K562 (cell line): ENCODE results near the gene TMEM53. TPM values are rescaled to one million over a fixed set of nuclear protein-coding genes. Genes with fewer than 3 reads are reported as not detected.

Experiments used
- ATAC-seq: fragments of 200-7000 bp; cut with Tn5 transposase; 3 replicates; pipeline ENCODE4 v1.9.1; 2020; ENCODE audit warnings: moderate library complexity
- BruUV-seq: library from RNA; stranded (reverse); fragments of 400-500 nt; replicated peaks from 2 replicates; lab custom pipeline; 2021; lab: Mats Ljungman, UMichigan
- CTCF ChIA-PET: fragments of 300-600 bp; formaldehyde crosslinking; extraction: SDS; loops from one replicate; lab custom pipeline; 2021; ENCODE audit warnings: low intra/inter-chr PET ratio; lab: Yijun Ruan, JAX
- POLR2A ChIA-PET: fragments of 300-600, 350-650 bp; sonication (Branson Sonifier 250); formaldehyde crosslinking; extraction: SDS; loops from one replicate; lab custom pipeline; 2021; ENCODE audit warnings: antibody characterized with exemption, inconsistent platforms; lab: Yijun Ruan, JAX
- DNase-seq, 4 experiments: peaks; one replicate each; pipeline versions ENCODE4 v3.0.0 to v3.0.0-alpha.2; 2011 to 2018; ENCODE audit warnings: low spot score in 3 of 4, mixed read lengths in 3 of 4; ENCODE audit errors: extremely low read depth in 1 of 4
- FAIRE-seq: peaks from 2 replicates; lab custom pipeline; 2011; peaks lifted over from hg19 to GRCh38; lab: Jason Lieb, UNC
- H2AFZ ChIP-seq: 2 replicates; pipeline ENCODE4 v1.6.0; 2011; ENCODE audit warnings: low read depth, low read length, control low read depth, inconsistent platforms
- H3K27ac ChIP-seq: fragments of 200-600 bp; 3 replicates; pipeline ENCODE4 v1.8.0; 2011; ENCODE audit warnings: low read depth, mild to moderate bottlenecking, control low read depth, inconsistent platforms, low read length, moderate library complexity, mixed read lengths; ENCODE audit errors: extremely low read depth
- H3K27me3 ChIP-seq, 2 experiments: fragments of 300-600 bp in 1 of 2; 2 replicates in 1 of 2; 3 replicates in 1 of 2; pipeline versions ENCODE4 v1.6.0 to v1.8.0; 2011; ENCODE audit warnings: inconsistent platforms in 2 of 2, low read length in 2 of 2, mild to moderate bottlenecking in 1 of 2, mixed read lengths in 1 of 2, moderate library complexity in 1 of 2; ENCODE audit not compliant: control insufficient read depth in 2 of 2, insufficient read depth in 2 of 2
- H3K36me3 ChIP-seq: fragments of 300-600 bp; 3 replicates; pipeline ENCODE4 v1.8.0; 2011; ENCODE audit warnings: mild to moderate bottlenecking, low read length, inconsistent platforms; ENCODE audit not compliant: control insufficient read depth, insufficient read depth
- H3K4me1 ChIP-seq, 2 experiments: fragments of 200-600 bp in 1 of 2; replicated peaks in 1 of 2; 2 replicates in 1 of 2; 3 replicates in 1 of 2; pipeline versions ENCODE4 v1.5.1 to v1.8.0; 2011; ENCODE audit warnings: inconsistent platforms in 2 of 2, low read length in 2 of 2, mild to moderate bottlenecking in 1 of 2, mixed read lengths in 1 of 2, moderate library complexity in 1 of 2; ENCODE audit not compliant: control insufficient read depth in 2 of 2, insufficient read depth in 2 of 2
- H3K4me2 ChIP-seq: 2 replicates; pipeline ENCODE4 v1.6.1; 2011; ENCODE audit warnings: low read length, control low read depth, inconsistent platforms, mixed read lengths; ENCODE audit not compliant: insufficient read depth
- H3K4me3 ChIP-seq: fragments of 200-600 bp; sonication (generic), shearing (Covaris generic); 2 replicates; pipeline ENCODE4 v1.5.1; 2016; ENCODE audit warnings: control low read depth, inconsistent platforms
- H3K79me2 ChIP-seq: fragments of 200-600 bp; 3 replicates; pipeline ENCODE4 v1.8.0; 2011; ENCODE audit warnings: low read length, inconsistent platforms; ENCODE audit not compliant: control insufficient read depth, insufficient read depth
- H3K9ac ChIP-seq, 2 experiments: 2 replicates each; pipeline versions ENCODE4 v1.6.0 to v1.6.1; 2011; ENCODE audit warnings: low read depth in 2 of 2, low read length in 2 of 2, control low read depth in 1 of 2, inconsistent platforms in 1 of 2, mild to moderate bottlenecking in 1 of 2, mixed read lengths in 1 of 2; ENCODE audit not compliant: insufficient read depth in 1 of 2
- H3K9me1 ChIP-seq: one replicate; pipeline ENCODE4 v1.6.0; 2011; ENCODE audit warnings: inconsistent platforms, mild to moderate bottlenecking, low read length, moderate library complexity; ENCODE audit not compliant: control insufficient read depth, insufficient read depth
- H3K9me3 ChIP-seq: replicated peaks from 2 replicates; pipeline ENCODE4 v1.5.1; 2011; ENCODE audit warnings: low read depth, low read length, inconsistent platforms; ENCODE audit not compliant: control insufficient read depth, insufficient read depth
- H4K20me1 ChIP-seq: replicated peaks from 2 replicates; pipeline ENCODE4 v1.6.1; 2011; ENCODE audit warnings: low read length, inconsistent platforms, mixed read lengths; ENCODE audit not compliant: control insufficient read depth, insufficient read depth
- CCAR2 ChIP-seq: fragments of 200-400 bp; formaldehyde crosslinking; IDR thresholded peaks from 2 replicates; pipeline ENCODE4 v1.6.1; 2017; ENCODE audit warnings: mild to moderate bottlenecking, low read depth, low read length
- DIDO1 ChIP-seq: fragments of 450-650 bp; IDR thresholded peaks from 2 replicates; pipeline ENCODE4 v1.6.1; 2016; ENCODE audit warnings: low read depth, missing biosample characterization, missing genetic modification characterization
- KAT7 ChIP-seq: sonication (generic); formaldehyde crosslinking; IDR thresholded peaks from 2 replicates; pipeline ENCODE4 v1.8.0; 2022; ENCODE audit warnings: missing genetic modification reagents, mild to moderate bottlenecking, borderline replicate concordance
- MYBL2 ChIP-seq, 2 experiments: fragments of 450-650 bp in 1 of 2; sonication (generic) in 1 of 2; formaldehyde crosslinking in 1 of 2; IDR thresholded peaks; 2 replicates each; pipeline versions ENCODE4 v1.6.1 to v1.8.1; 2017 to 2022; ENCODE audit warnings: borderline replicate concordance in 1 of 2, inconsistent platforms in 1 of 2, low read depth in 1 of 2, mild to moderate bottlenecking in 1 of 2, missing genetic modification reagents in 1 of 2, moderate library complexity in 1 of 2
- NFE2 ChIP-seq: IDR thresholded peaks from 2 replicates; pipeline ENCODE4 v1.6.1; 2014; ENCODE audit warnings: antibody characterized with exemption, low read depth
- RB1 ChIP-seq: fragments of 450-650 bp; IDR thresholded peaks from 2 replicates; pipeline ENCODE4 v1.6.1; 2017; ENCODE audit warnings: low read depth, mild to moderate bottlenecking
- SPI1 ChIP-seq: IDR thresholded peaks from 2 replicates; pipeline ENCODE4 v1.6.1; 2011; ENCODE audit warnings: low read depth, low read length, control low read depth, borderline replicate concordance
- STAG1 ChIP-seq: sonication (generic); formaldehyde crosslinking; IDR thresholded peaks from 2 replicates; pipeline ENCODE4 v1.5.0; 2020; ENCODE audit warnings: missing genetic modification reagents, borderline replicate concordance
- TAF1 ChIP-seq: IDR thresholded peaks from 2 replicates; pipeline ENCODE4 v1.6.1; 2011; ENCODE audit warnings: mild to moderate bottlenecking, low read length, moderate library complexity; ENCODE audit not compliant: insufficient read depth, control insufficient read depth, severe bottlenecking; ENCODE audit errors: extremely low read depth
- TCF7 ChIP-seq: sonication (generic); IDR thresholded peaks from 2 replicates; pipeline ENCODE4 v1.6.1; 2016; ENCODE audit warnings: antibody characterized with exemption, borderline replicate concordance
- TEAD4 ChIP-seq, 2 experiments: sonication (generic) in 1 of 2; formaldehyde crosslinking in 1 of 2; IDR thresholded peaks; 2 replicates each; pipeline versions ENCODE4 v1.6.1 to v1.8.0; 2012 to 2022; ENCODE audit warnings: borderline replicate concordance in 1 of 2, inconsistent platforms in 1 of 2, low read length in 1 of 2, mild to moderate bottlenecking in 1 of 2, missing genetic modification reagents in 1 of 2
- TRIM24 ChIP-seq, 2 experiments: fragments of 450-650 bp; IDR thresholded peaks; 2 replicates each; pipeline ENCODE4 v1.6.1; 2016
- XRCC5 ChIP-seq: fragments of 200-400 bp; formaldehyde crosslinking; IDR thresholded peaks from 2 replicates; pipeline ENCODE4 v1.6.1; 2017; ENCODE audit warnings: low read depth, mild to moderate bottlenecking, low read length
- ZEB2 ChIP-seq: fragments of 450-650 bp; IDR thresholded peaks from 2 replicates; pipeline ENCODE4 v1.6.1; 2016
- ZNF239 ChIP-seq: fragments of 250-450 bp; sonication (Bioruptor Pico); IDR thresholded peaks from 2 replicates; pipeline ENCODE4 v1.4.0; 2020; ENCODE audit warnings: mild to moderate bottlenecking
- ZNF830 ChIP-seq: fragments of 250-450 bp; sonication (Bioruptor Pico); IDR thresholded peaks from 2 replicates; pipeline ENCODE4 v1.5.0; 2021; ENCODE audit warnings: mild to moderate bottlenecking
- ZSCAN32 ChIP-seq: fragments of 450-650 bp; formaldehyde crosslinking; IDR thresholded peaks from 2 replicates; pipeline ENCODE4 v1.4.0; 2020; ENCODE audit warnings: mild to moderate bottlenecking, moderate library complexity
- WGBS: fragments of 100-300 bp; shearing (Covaris generic); methylation state at CpG from one replicate; pipeline ENCODE4 v1.1.6; 2016; ENCODE audit warnings: low coverage, mixed read lengths; ENCODE audit not compliant: insufficient coverage; ENCODE audit errors: missing lambda C conversion rate; 5-methylcytosine and 5-hydroxymethylcytosine counted together
- in situ Hi-C: fragments of 300-500 bp; cut with MboI; formaldehyde crosslinking; loops from 4 replicates; pipeline ENCODE4 v1.15.0; 2018; ENCODE audit warnings: inconsistent platforms, mixed read lengths
- intact Hi-C: fragments of 100-400 bp; cut with micrococcal nuclease; formaldehyde crosslinking; loops from 2 replicates; pipeline ENCODE4 v1.14.2; 2022
- polyA plus RNA-seq, 8 experiments: library from polyadenylated mRNA; depleted of rRNA in 4 of 8; stranded (reverse) in 5 of 8; unstranded in 3 of 8; fragments of >200 nt; fragmentation: Nextera tagmentation in 2 of 8; fragmentation: Illumina TruSeq in 1 of 8; extraction: Ambion mirVana in 2 of 8; extraction: Trizol in 1 of 8; gene quantifications; 2 replicates each; pipeline versions ENCODE4 v1.2.1 to v1.2.3, GENCODE V29; 2011 to 2014; ENCODE audit warnings: inconsistent platforms in 1 of 8, missing spikeins in 1 of 8
- total RNA-seq, 7 experiments: library from RNA; depleted of rRNA in 6 of 7; stranded (reverse); fragments of >200 nt in 6 of 7; fragmentation: Illumina TruSeq in 2 of 7; extraction: Trizol in 2 of 7; gene quantifications; 2 replicates each; pipeline versions ENCODE4 v1.2.1 to v1.2.3, GENCODE V29; 2011 to 2021; ENCODE audit warnings: low replicate concordance in 1 of 7
- TF ChIP-seq, protein P1 (sequence below): fragments of 200-400 bp; formaldehyde crosslinking; IDR thresholded peaks from 2 replicates; pipeline ENCODE4 v1.6.1; 2017; ENCODE audit warnings: mild to moderate bottlenecking, low read depth, low read length, moderate library complexity

Gene TMEM53
- total and polyA plus RNA-seq, 9 of the 15 experiments (the other 6 are each of a cell fraction or from before 2014, with no cell fraction given), result 0.23 to 3.7 (median 2.0) TPM

DNA sequence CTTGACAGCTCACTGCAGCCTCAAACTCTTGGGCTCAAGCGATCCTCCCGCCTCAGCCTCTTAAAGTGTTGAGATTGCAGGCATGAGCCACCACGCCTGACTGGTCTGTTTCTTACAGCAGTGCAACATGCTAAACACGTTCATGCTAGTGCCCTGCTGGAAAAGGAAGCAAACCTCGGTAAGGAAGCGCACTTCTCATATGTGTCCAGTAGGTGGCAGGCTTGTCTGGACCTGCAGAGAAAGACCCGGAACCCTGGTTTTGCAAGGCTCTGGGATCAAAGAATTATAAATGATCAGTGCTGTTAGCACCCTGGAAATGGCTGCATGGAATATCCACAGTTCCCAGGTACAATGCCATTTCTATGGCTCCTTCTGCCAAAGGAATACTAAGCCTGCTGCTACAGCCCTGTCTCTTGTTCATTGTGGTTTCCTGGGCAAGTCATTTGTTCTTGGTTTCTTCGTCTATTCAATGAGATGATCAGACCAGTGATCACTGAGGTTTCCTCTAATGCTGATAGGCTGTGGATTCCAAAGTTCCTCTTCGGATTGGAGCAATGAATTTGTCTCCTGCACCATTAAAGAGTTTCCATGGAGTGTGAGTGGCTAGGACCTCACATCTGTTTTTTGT is 40.8 kb upstream of the TMEM53 start (continued):
- peak; percentile 57; the same call in 1 of the 2 replicates for TF ChIP-seq RB1
- peak; percentile 60 for TF ChIP-seq SPI1
- TF ChIP-seq TRIM24 (IDR thresholded peaks at IDR 0.05), result no peak
- TF ChIP-seq XRCC5, result peak; percentile 71
- peak; percentile 84 for TF ChIP-seq STAG1

DNA sequence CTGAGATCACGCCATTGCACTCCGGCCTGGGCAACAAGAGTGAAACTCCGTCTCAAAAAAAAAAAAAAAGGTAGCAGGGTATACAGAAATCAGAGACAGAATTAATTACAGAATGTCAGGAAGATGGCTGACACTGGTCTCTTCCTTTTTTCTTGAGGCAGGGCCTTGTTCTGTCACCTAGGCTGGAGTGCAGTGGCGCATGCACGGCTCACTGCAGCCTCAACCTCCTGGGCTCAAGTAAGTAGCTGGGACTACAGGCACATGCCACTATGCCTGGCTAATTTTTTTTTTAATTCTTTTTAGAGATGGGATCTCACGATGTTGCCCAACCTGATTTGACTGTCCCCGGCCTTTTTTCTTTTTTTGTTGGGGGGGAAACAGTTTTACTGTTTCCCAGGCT is 40.3 kb upstream of the TMEM53 start:
- H4K20me1 ChIP-seq, result 0 out of 2 replicates have a peak, but pooled peaks cover 3% of the 10 kb centered on the region
- no peak for TF ChIP-seq ZNF239
- TF ChIP-seq ZEB2, result no peak
- no peak for TF ChIP-seq TCF7
- no peak for TF ChIP-seq TAF1
- no peak for TF ChIP-seq KAT7 (CRISPR knock-in tag)
- TF ChIP-seq ZSCAN32 (CRISPR knock-in tag), result no peak
- no peak for TF ChIP-seq TEAD4 (IDR thresholded peaks at IDR 0.05; ENCODE audit: low read length)
- TF ChIP-seq TEAD4 (CRISPR knock-in tag; IDR thresholded peaks at IDR 0.05; ENCODE audit: borderline replicate concordance), result no peak
- TF ChIP-seq NFE2, result no peak
- TF ChIP-seq CCAR2, result no peak
- TF ChIP-seq MYBL2 (IDR thresholded peaks at IDR 0.05; ENCODE audit: low read depth), result no peak
- no peak for TF ChIP-seq MYBL2 (CRISPR knock-in tag; IDR thresholded peaks at IDR 0.05; ENCODE audit: borderline replicate concordance)
- TF ChIP-seq, protein P1, sequence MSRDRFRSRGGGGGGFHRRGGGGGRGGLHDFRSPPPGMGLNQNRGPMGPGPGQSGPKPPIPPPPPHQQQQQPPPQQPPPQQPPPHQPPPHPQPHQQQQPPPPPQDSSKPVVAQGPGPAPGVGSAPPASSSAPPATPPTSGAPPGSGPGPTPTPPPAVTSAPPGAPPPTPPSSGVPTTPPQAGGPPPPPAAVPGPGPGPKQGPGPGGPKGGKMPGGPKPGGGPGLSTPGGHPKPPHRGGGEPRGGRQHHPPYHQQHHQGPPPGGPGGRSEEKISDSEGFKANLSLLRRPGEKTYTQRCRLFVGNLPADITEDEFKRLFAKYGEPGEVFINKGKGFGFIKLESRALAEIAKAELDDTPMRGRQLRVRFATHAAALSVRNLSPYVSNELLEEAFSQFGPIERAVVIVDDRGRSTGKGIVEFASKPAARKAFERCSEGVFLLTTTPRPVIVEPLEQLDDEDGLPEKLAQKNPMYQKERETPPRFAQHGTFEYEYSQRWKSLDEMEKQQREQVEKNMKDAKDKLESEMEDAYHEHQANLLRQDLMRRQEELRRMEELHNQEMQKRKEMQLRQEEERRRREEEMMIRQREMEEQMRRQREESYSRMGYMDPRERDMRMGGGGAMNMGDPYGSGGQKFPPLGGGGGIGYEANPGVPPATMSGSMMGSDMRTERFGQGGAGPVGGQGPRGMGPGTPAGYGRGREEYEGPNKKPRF, result no peak
- TF ChIP-seq DIDO1 (tag), result no peak
- no peak for TF ChIP-seq ZNF830 (CRISPR knock-in tag)

More for the DNA sequence above, 40.3 kb upstream of the TMEM53 start:
- Histone ChIP-seq H3K9me3 (no peaks in the 10 kb centered on the region), H3K9ac (peak overlapping the region in 1 of 2 experiments; percentile 57; a peak in 1 of 4 replicates), H3K4me3 (no peak overlapping the region), H3K27ac (no peak overlapping the region), H3K4me1 (peaks cover 0 to 5% of the 10 kb centered on the region in 2 experiments; a peak in 2 of 5 replicates), H2AFZ (peak overlapping the region; percentile 87), H3K36me3 (no peaks in the 10 kb centered on the region), H3K4me2 (no peak overlapping the region), H3K27me3 (peaks cover 23 to 25% of the 10 kb centered on the region in 2 experiments), H3K79me2 (no peaks in the 10 kb centered on the region), H3K9me1 (no peaks in the 10 kb centered on the region)
- DNase-seq, result no peak
- ATAC-seq, result no peak
- BruUV-seq, result no TSS peak
- WGBS, result 73% methylated on average over 7 of the region's 7 CpGs
- CTCF ChIA-PET, result no interaction called here
- intact Hi-C loops (no loop called here), in situ Hi-C loops (no loop called here)
- POLR2A ChIA-PET, result interaction anchor here (0.7 to 9.1 kb wide), 2 partner anchors 11 to 106 kb away, joined by 3 to 222 read pairs; no protein-coding TSS in a partner anchor
- no peak for FAIRE-seq
